Immature natural killer cell (primary cell): ENCODE data around the gene ARHGAP22. TPM values are rescaled to one million over a fixed set of nuclear protein-coding genes. Genes with fewer than 3 reads are reported as not detected.

ENCODE experiments used
- polyA plus RNA-seq, 3 donors: library from polyadenylated mRNA; unstranded; fragments of 300-500 nt; fragmentation: Illumina TruSeq; gene quantifications; one replicate each; pipeline ENCODE4 v1.2.3, GENCODE V29; 2021

Gene ARHGAP22
- polyA plus RNA-seq, 3 donors from 2014 or later: not detected

Other genes starting within 250 kb of the ARHGAP22 start
- gene WDFY4, start 79.8 kb upstream of the ARHGAP22 start, polyA plus RNA-seq: 1 to 10 TPM in 2 of 3 donors, not detected in 1; 1.0 to 2.2 TPM